ENCODE data around the gene TMEM53. TPM values are rescaled to one million over a fixed set of nuclear protein-coding genes. Genes with fewer than 3 reads are reported as not detected.
A peak's percentile ranks its signal among the peaks of the same experiment; 100 is the strongest.

The TMEM53 gene
- total RNA-seq, 1 donor from 2014 or later = 12.2 TPM

GRCh38 chr1:44659566-44659965 is 14.7 kb downstream of the TMEM53 start:
- TF ChIP-seq, protein P1, sequence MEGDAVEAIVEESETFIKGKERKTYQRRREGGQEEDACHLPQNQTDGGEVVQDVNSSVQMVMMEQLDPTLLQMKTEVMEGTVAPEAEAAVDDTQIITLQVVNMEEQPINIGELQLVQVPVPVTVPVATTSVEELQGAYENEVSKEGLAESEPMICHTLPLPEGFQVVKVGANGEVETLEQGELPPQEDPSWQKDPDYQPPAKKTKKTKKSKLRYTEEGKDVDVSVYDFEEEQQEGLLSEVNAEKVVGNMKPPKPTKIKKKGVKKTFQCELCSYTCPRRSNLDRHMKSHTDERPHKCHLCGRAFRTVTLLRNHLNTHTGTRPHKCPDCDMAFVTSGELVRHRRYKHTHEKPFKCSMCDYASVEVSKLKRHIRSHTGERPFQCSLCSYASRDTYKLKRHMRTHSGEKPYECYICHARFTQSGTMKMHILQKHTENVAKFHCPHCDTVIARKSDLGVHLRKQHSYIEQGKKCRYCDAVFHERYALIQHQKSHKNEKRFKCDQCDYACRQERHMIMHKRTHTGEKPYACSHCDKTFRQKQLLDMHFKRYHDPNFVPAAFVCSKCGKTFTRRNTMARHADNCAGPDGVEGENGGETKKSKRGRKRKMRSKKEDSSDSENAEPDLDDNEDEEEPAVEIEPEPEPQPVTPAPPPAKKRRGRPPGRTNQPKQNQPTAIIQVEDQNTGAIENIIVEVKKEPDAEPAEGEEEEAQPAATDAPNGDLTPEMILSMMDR (IDR thresholded peaks at IDR 0.05; ENCODE audit: insufficient read depth, low read length, poor library complexity, severe bottlenecking) = no peak
- Histone ChIP-seq H3K36me3 (ENCODE audit: control insufficient read depth, insufficient read depth, low read length) (no peaks in the 10 kb centered on the region), H3K27me3 (ENCODE audit: control insufficient read depth, insufficient read depth, low read length) (no peaks in the 10 kb centered on the region), H3K4me3 (ENCODE audit: low read depth, low read length) (no peak overlapping the region)
- no peak for DNase-seq (ENCODE audit: low read depth)

- TF ChIP-seq, protein P1 (IDR thresholded peaks at IDR 0.05; ENCODE audit: insufficient read depth, low read length, poor library complexity, severe bottlenecking) = peak; percentile 94
- H3K36me3 ChIP-seq (ENCODE audit: control insufficient read depth, insufficient read depth, low read length) = no peaks in the 10 kb centered on the region
- no peak overlapping the region for H3K4me3 ChIP-seq (ENCODE audit: low read depth, low read length)
- no peaks in the 10 kb centered on the region for H3K27me3 ChIP-seq (ENCODE audit: control insufficient read depth, insufficient read depth, low read length)
- no peak for DNase-seq (ENCODE audit: low read depth)
Measured at GRCh38 chr1:44655609-44656008, 18.7 kb downstream of the TMEM53 start.

GRCh38 chr1:44654621-44655187 is 19.6 kb downstream of the TMEM53 start:
- DNase-seq (ENCODE audit: low read depth) = no peak
- no peaks in the 10 kb centered on the region for H3K27me3 ChIP-seq (ENCODE audit: control insufficient read depth, insufficient read depth, low read length)
- TF ChIP-seq, protein P1 (IDR thresholded peaks at IDR 0.05; ENCODE audit: insufficient read depth, low read length, poor library complexity, severe bottlenecking) = no peak
- no peak overlapping the region for H3K4me3 ChIP-seq (ENCODE audit: low read depth, low read length)
- H3K36me3 ChIP-seq (ENCODE audit: control insufficient read depth, insufficient read depth, low read length) = no peaks in the 10 kb centered on the region

DNA sequence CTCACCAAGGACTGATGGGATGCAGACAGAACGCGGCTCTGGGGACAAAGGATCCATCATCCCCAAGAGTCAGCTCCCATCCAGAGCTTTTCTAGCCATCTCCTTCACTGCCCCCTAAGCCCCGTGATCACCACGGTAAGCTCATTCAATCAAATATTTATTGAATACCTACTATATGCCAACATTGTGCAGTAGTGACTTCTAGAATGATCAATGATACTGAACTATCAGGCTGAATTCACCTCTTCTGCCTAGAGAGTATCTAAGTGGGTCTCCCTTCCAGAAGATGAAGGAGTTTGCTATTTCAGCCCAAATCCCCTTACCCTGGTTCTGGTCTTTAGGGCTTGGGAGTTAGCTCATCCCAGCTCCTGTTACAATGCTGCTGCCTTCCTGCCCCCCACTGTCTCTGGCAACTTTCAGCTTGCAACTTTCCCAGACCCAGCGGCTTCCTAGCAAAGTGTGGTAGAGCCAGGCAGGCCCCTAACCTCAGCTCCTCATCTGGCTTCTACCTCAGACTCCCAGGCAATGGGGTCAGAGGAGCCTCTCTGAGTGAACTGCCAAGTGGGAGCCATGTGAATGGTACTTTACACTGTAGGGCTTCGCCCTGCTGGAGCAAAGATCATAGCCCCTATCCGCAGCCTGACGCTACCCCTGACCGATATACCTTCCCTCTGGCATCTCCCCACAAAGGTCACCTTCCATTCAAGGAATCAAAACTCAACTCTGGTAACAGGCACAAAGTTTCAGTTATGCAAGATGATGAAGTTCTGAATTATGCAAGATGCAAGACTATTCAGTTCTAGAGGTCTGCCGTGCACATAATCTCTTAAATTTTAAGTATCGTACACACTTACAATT is 20.9 kb downstream of the TMEM53 start:
- no peak for DNase-seq (ENCODE audit: low read depth)
- TF ChIP-seq, protein P1 (IDR thresholded peaks at IDR 0.05; ENCODE audit: insufficient read depth, low read length, poor library complexity, severe bottlenecking) = no peak

GRCh38 chr1:44652445-44653106 is 21.7 kb downstream of the TMEM53 start:
- DNase-seq (ENCODE audit: low read depth) = no peak
- Histone ChIP-seq H3K27me3 (ENCODE audit: control insufficient read depth, insufficient read depth, low read length) (no peaks in the 10 kb centered on the region), H3K4me3 (ENCODE audit: low read depth, low read length) (no peak overlapping the region), H3K36me3 (ENCODE audit: control insufficient read depth, insufficient read depth, low read length) (no peaks in the 10 kb centered on the region)
- TF ChIP-seq, protein P1 (IDR thresholded peaks at IDR 0.05; ENCODE audit: insufficient read depth, low read length, poor library complexity, severe bottlenecking) = peak; percentile 95

More for the DNA sequence above, 20.9 kb downstream of the TMEM53 start:
- no peaks in the 10 kb centered on the region for H3K36me3 ChIP-seq (ENCODE audit: control insufficient read depth, insufficient read depth, low read length)
- H3K27me3 ChIP-seq (ENCODE audit: control insufficient read depth, insufficient read depth, low read length) = no peaks in the 10 kb centered on the region
- H3K4me3 ChIP-seq (ENCODE audit: low read depth, low read length) = no peak overlapping the region
